ENCODE data around the gene DNAJC15. TPM values are rescaled to one million over a fixed set of nuclear protein-coding genes. Genes with fewer than 3 reads are reported as not detected.

The DNAJC15 gene
- total RNA-seq, 1 donor from 2014 or later, result 22.9 TPM

- DNase-seq (ENCODE audit: low spot score), result peak; percentile 69
These were observed 130.2 kb downstream of the DNAJC15 start for GRCh38 chr13:43153436-43154090.

GRCh38 chr13:43154156-43154651 lies 130.8 kb downstream of the DNAJC15 start:
- peak; percentile 74 for DNase-seq (ENCODE audit: low spot score)

GRCh38 chr13:43154839-43155238 lies 131.5 kb downstream of the DNAJC15 start:
- no peak for DNase-seq (ENCODE audit: low spot score)

DNA sequence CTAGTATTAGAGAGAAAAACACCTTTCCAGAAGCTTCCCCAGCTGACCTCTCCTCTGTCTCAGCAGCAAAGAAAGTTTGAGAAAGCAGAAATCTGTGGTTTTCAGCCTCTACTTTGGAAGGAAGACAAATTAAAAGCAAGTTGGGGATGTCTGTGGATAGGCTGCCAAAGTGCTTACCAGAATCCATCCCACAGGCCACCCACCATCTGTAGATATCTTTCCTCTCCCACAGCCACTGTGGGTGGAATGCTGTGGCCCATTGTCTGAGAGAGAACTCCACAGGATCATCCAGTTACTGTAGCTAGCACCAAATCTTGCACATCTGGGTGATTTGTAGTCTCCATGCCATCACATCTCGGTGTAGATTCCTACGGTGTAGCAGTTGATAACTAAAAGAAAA lies 133.5 kb downstream of the DNAJC15 start:
- no peak for DNase-seq (ENCODE audit: low spot score)

GRCh38 chr13:43157796-43158195 lies 134.4 kb downstream of the DNAJC15 start:
- no peak for DNase-seq (ENCODE audit: low spot score)

GRCh38 chr13:43158516-43158915 lies 135.1 kb downstream of the DNAJC15 start:
- DNase-seq (ENCODE audit: low spot score), result no peak

- DNase-seq (ENCODE audit: low spot score), result peak; percentile 69
These were observed 135.7 kb downstream of the DNAJC15 start for GRCh38 chr13:43159026-43159461.

Other genes with a start within 250 kb of the DNAJC15 start
- gene FAM216B, start 242.0 kb upstream of the DNAJC15 start, total RNA-seq (ENCODE audit: insufficient read depth, low replicate concordance), result 1.2 TPM
- 58.0 TPM for gene EPSTI1, start 31.3 kb upstream of the DNAJC15 start, total RNA-seq (ENCODE audit: insufficient read depth, low replicate concordance)